Heart right ventricle (tissue), 16 donors: ENCODE data around the gene POLR2J. TPM values are rescaled to one million over a fixed set of nuclear protein-coding genes. Genes with fewer than 3 reads are reported as not detected.
A peak's percentile ranks its signal among the peaks of the same experiment; 100 is the strongest.

Experiments
- ATAC-seq, 8 donors: fragments of 200-7000 bp; cut with Tn5 transposase; one replicate each; pipeline ENCODE4 v1.9.1; 2020; ENCODE audit warnings: mild to moderate bottlenecking in 8 of 8, moderate library complexity in 8 of 8, moderate number of reproducible peaks in 1 of 8
- DNase-seq, 2 donors: peaks; one replicate each; pipeline ENCODE4 v3.0.0-alpha.2; 2020
- H3K27ac ChIP-seq, 10 donors: fragments of 200-600 bp; sonication (generic) in 2 of 10; one replicate each; pipeline versions ENCODE4 v1.5.0 to v1.8.0; 2020 to 2022; ENCODE audit warnings: mild to moderate bottlenecking in 3 of 10
- H3K27me3 ChIP-seq, 7 donors: fragments of 200-600 bp; one replicate each; pipeline ENCODE4 v1.8.0; 2021 to 2022; ENCODE audit warnings: mild to moderate bottlenecking in 2 of 7
- H3K36me3 ChIP-seq, 9 donors: fragments of 200-600 bp; sonication (generic) in 1 of 9; one replicate each; pipeline versions ENCODE4 v1.5.0 to v1.8.0; 2020 to 2022; ENCODE audit warnings: mild to moderate bottlenecking in 2 of 9
- H3K4me1 ChIP-seq, 9 donors: fragments of 200-600 bp; sonication (generic) in 1 of 9; one replicate each; pipeline versions ENCODE4 v1.5.0 to v1.8.0; 2020 to 2022; ENCODE audit warnings: mild to moderate bottlenecking in 4 of 9
- H3K4me3 ChIP-seq, 10 donors: fragments of 200-600 bp; sonication (generic) in 2 of 10; one replicate each; pipeline versions ENCODE4 v1.5.0 to v1.8.0; 2020 to 2022; ENCODE audit warnings: mild to moderate bottlenecking in 7 of 10, moderate library complexity in 2 of 10
- H3K9me3 ChIP-seq, 11 donors: fragments of 200-600 bp in 10 of 11; sonication (generic) in 2 of 11; one replicate each; pipeline versions ENCODE4 v1.5.0 to v1.8.0; 2013 to 2022; ENCODE audit warnings: mild to moderate bottlenecking in 2 of 11, control low read depth in 1 of 11, moderate library complexity in 1 of 11
- CTCF ChIP-seq, 9 donors: fragments of 200-600 bp; sonication (generic) in 2 of 9; IDR thresholded peaks; one replicate each; pipeline versions ENCODE4 v1.5.0 to v1.8.0; 2021 to 2022; ENCODE audit warnings: antibody characterized with exemption in 9 of 9, mild to moderate bottlenecking in 5 of 9, moderate library complexity in 1 of 9
- WGBS, 2 donors: extraction: QIAGEN DNeasy Blood & Tissue Kit; methylation state at CpG; one replicate each; pipeline ENCODE4 v1.1.7; 2013; ENCODE audit warnings: inconsistent platforms in 1 of 2; 5-methylcytosine and 5-hydroxymethylcytosine counted together
- intact Hi-C, 10 donors: fragments of 100-400 bp; cut with DNase I; formaldehyde crosslinking; loops; one replicate each; pipeline versions ENCODE4 v1.11.1 to v1.14.2; 2022
- polyA plus RNA-seq, 2 donors: library from polyadenylated mRNA; stranded (reverse); fragments of 200-250 nt; gene quantifications; one replicate each; pipeline ENCODE4 v1.2.3, GENCODE V29; 2013
- total RNA-seq, 10 donors: library from RNA; stranded (reverse); fragmentation: NEBNext Ultra II Directional in 3 of 10; extraction: Animal tissue kit (Norgen Biotek cat#: 25700) in 3 of 10; gene quantifications; one replicate each; pipeline versions ENCODE4 v1.2.1 to v1.2.4, GENCODE V29; 2021 to 2023
- donor health status: Arrhythmogenic right ventricular cardiomyopathy.
- donor health status: ischemic (EF 13 %, LVEDD 7.1; RV severe dilation, severe dysfunction).
- donor health status: healthy with polysubstance abuse.
- donor health status: DM: no; HTN: yes; CAD: no.
- donor health status: DM: no; HTN: no; CAD: no.
- donor health status: ischemic (EF 25% LVEDD 6.9; RV normal size, moderate dysfunction).
- donor health status: ischemic (EF 25% LVEDD 5.7; RV mildly dilated, moderate dysfunction).
- donor health status: healthy.
- donor health status: DM: yes; HTN: yes; CAD: no.
- donor health status: Ischemic cardiomyopathy.
- donor health status: ischemic (EF 35%, LVEDD 5.7; RV mildly dilated, moderate dysfunction).
- donor health status: nonischemic (EF 11% LVEDD 7.7; RV severe dilation, severe dysfunction).
- donor health status: DM: yes; HTN: yes; CAD: no.
- donor health status: PGD.
- donor health status: ischemic (EF 29% LVEDD 5.4; RV normal size, mild dysfunction).
- donor health status: nonischemic (EF 23%, LVEDD 6.1; RV moderate dilation, normal function).

The POLR2J gene
- total and polyA plus RNA-seq, 12 donors = 40.1 to 228 (median 55.6) TPM

- DNase-seq = no peak
- peak overlapping the region in 7 of 10 donors; percentile 56 to 96 (median 65) for H3K27ac ChIP-seq
- no peaks in the 10 kb centered on the region for H3K27me3 ChIP-seq
- intact Hi-C loops = no loop called here
- peak overlapping the region in 9 of 10 donors; percentile 71 to 97 (median 83) for H3K4me3 ChIP-seq
- H3K36me3 ChIP-seq = peaks cover 0 to 17% (median 0%) of the 10 kb centered on the region in 9 donors
- peak; percentile 6 to 42 (median 13) for ATAC-seq
- TF ChIP-seq CTCF (IDR thresholded peaks at IDR 0.05) = no peak
- peaks cover 0 to 54% (median 12%) of the 10 kb centered on the region in 9 donors for H3K4me1 ChIP-seq
- WGBS, 2 donors = 34 to 38% methylated on average over 24 to 27 of the region's 27 CpGs
- no peaks in the 10 kb centered on the region for H3K9me3 ChIP-seq
Observed at GRCh38 chr7:102432442-102433218, 46.1 kb downstream of the POLR2J start.

GRCh38 chr7:102431617-102432298, 47.0 kb downstream of the POLR2J start:
- peak in 1 of 8 donors; percentile 33 for ATAC-seq

GRCh38 chr7:102429141-102429899, 49.4 kb downstream of the POLR2J start:
- ATAC-seq (no peak), DNase-seq (no peak)
- H3K36me3 ChIP-seq = peaks cover 0 to 35% (median 9%) of the 10 kb centered on the region in 9 donors
- H3K27me3 ChIP-seq = no peaks in the 10 kb centered on the region
- no peak for TF ChIP-seq CTCF (IDR thresholded peaks at IDR 0.05)
- no peak overlapping the region for H3K4me3 ChIP-seq
- H3K9me3 ChIP-seq = no peaks in the 10 kb centered on the region
- WGBS, 2 donors = 92 to 94% methylated on average over 10 of the region's 10 CpGs
- H3K4me1 ChIP-seq = peaks cover 0 to 80% (median 10%) of the 10 kb centered on the region in 9 donors
- H3K27ac ChIP-seq = peak overlapping the region in 2 of 10 donors; percentile 7 to 96
- intact Hi-C loops = no loop called here

More at GRCh38 chr7:102431617-102432298, 47.0 kb downstream of the POLR2J start:
- intact Hi-C loops = no loop called here
- peaks cover 0 to 19% (median under 1%) of the 10 kb centered on the region in 9 donors for H3K36me3 ChIP-seq
- no peaks in the 10 kb centered on the region for H3K9me3 ChIP-seq
- peaks cover 0 to 63% (median 12%) of the 10 kb centered on the region in 9 donors for H3K4me1 ChIP-seq
- H3K27ac ChIP-seq = peak overlapping the region in 3 of 10 donors; percentile 2 to 96 (median 29)
- no peak for TF ChIP-seq CTCF (IDR thresholded peaks at IDR 0.05)
- no peaks in the 10 kb centered on the region for H3K27me3 ChIP-seq
- no peak overlapping the region for H3K4me3 ChIP-seq
- DNase-seq = no peak
- 53 to 55% methylated on average over 17 of the region's 17 CpGs for WGBS, 2 donors

- intact Hi-C loops = no loop called here
Observed at GRCh38 chr7:102427019-102427405, 51.7 kb downstream of the POLR2J start.

More at GRCh38 chr7:102427019-102427405, 51.7 kb downstream of the POLR2J start:
- Histone ChIP-seq H3K4me3 (peak overlapping the region in 1 of 10 donors; percentile 33), H3K9me3 (no peaks in the 10 kb centered on the region), H3K4me1 (peaks cover 0 to 67% (median 0%) of the 10 kb centered on the region in 9 donors), H3K36me3 (peaks cover 0 to 58% (median 9%) of the 10 kb centered on the region in 9 donors), H3K27me3 (no peaks in the 10 kb centered on the region), H3K27ac (peak overlapping the region in 4 of 10 donors; percentile 16 to 96 (median 51))
- no peak for DNase-seq
- ATAC-seq = no peak
- 91 to 94% methylated on average over 5 of the region's 5 CpGs for WGBS, 2 donors
- no peak for TF ChIP-seq CTCF (IDR thresholded peaks at IDR 0.05)
